Neuronal stem cell (in vitro differentiated cells): ENCODE measurements around the gene ACKR2.

Source experiments
- DNase-seq: peaks from one replicate; pipeline ENCODE4 v3.0.0-alpha.2; 2013; ENCODE audit warnings: low spot score
- H2AFZ ChIP-seq: one replicate; pipeline ENCODE4 v1.6.1; 2013; ENCODE audit warnings: mild to moderate bottlenecking, low read length, inconsistent platforms
- H2AK5ac ChIP-seq: 2 replicates; pipeline ENCODE4 v1.6.1; 2013; ENCODE audit warnings: low read depth, mild to moderate bottlenecking, inconsistent platforms, low read length, moderate library complexity, mixed read lengths
- H2BK120ac ChIP-seq: 2 replicates; pipeline ENCODE4 v1.6.1; 2013; ENCODE audit warnings: low read depth, mild to moderate bottlenecking, inconsistent platforms, low read length, moderate library complexity, mixed read lengths
- H2BK12ac ChIP-seq: one replicate; pipeline ENCODE4 v1.6.1; 2013; ENCODE audit warnings: low read length, inconsistent platforms
- H2BK15ac ChIP-seq: 2 replicates; pipeline ENCODE4 v1.6.1; 2013; ENCODE audit warnings: mild to moderate bottlenecking, low read length, inconsistent platforms, mixed read lengths
- H2BK5ac ChIP-seq: one replicate; pipeline ENCODE4 v1.6.1; 2013; ENCODE audit warnings: inconsistent platforms, mild to moderate bottlenecking, low read length, moderate library complexity
- H3K14ac ChIP-seq: one replicate; pipeline ENCODE4 v1.6.1; 2013; ENCODE audit warnings: low read length, inconsistent platforms
- H3K18ac ChIP-seq: 2 replicates; pipeline ENCODE4 v1.6.1; 2013; ENCODE audit warnings: low read length, inconsistent platforms
- H3K23ac ChIP-seq: 2 replicates; pipeline ENCODE4 v1.6.1; 2013; ENCODE audit warnings: low read depth, mild to moderate bottlenecking, mixed read lengths, low read length, inconsistent platforms; ENCODE audit not compliant: poor library complexity
- H3K27ac ChIP-seq: replicated peaks from 3 replicates; pipeline ENCODE4 v1.5.1; 2013; ENCODE audit warnings: low read length, inconsistent platforms
- H3K27me3 ChIP-seq, 3 experiments: 2 replicates each; pipeline ENCODE4 v1.6.1; 2013; ENCODE audit warnings: low read length in 3 of 3, mild to moderate bottlenecking in 2 of 3, inconsistent platforms in 1 of 3, low read depth in 1 of 3, mixed read lengths in 1 of 3, moderate library complexity in 1 of 3; ENCODE audit not compliant: control insufficient read depth in 3 of 3, insufficient read depth in 3 of 3
- H3K36me3 ChIP-seq, 2 donors: replicated peaks in 1 of 2; 2 replicates each; pipeline ENCODE4 v1.6.1; 2013; ENCODE audit warnings: low read length in 2 of 2; ENCODE audit not compliant: control insufficient read depth in 2 of 2, insufficient read depth in 2 of 2
- H3K4ac ChIP-seq: 2 replicates; pipeline ENCODE4 v1.6.1; 2013; ENCODE audit warnings: inconsistent platforms, mild to moderate bottlenecking, low read length, moderate library complexity
- H3K4me1 ChIP-seq, 2 donors: 1 replicate in 1 of 2; 2 replicates in 1 of 2; pipeline ENCODE4 v1.6.1; 2013; ENCODE audit warnings: low read length in 2 of 2, low read depth in 1 of 2; ENCODE audit not compliant: control insufficient read depth in 2 of 2, insufficient read depth in 1 of 2
- H3K4me2 ChIP-seq: one replicate; pipeline ENCODE4 v1.6.1; 2013; ENCODE audit warnings: mild to moderate bottlenecking, low read length, inconsistent platforms; ENCODE audit not compliant: insufficient read depth, poor library complexity, severe bottlenecking
- H3K4me3 ChIP-seq, 2 donors: 2 replicates each; pipeline ENCODE4 v1.5.1; 2013; ENCODE audit warnings: low read length in 2 of 2, mild to moderate bottlenecking in 2 of 2, inconsistent platforms in 1 of 2, moderate library complexity in 1 of 2
- H3K79me1 ChIP-seq: one replicate; pipeline ENCODE4 v1.6.1; 2013; ENCODE audit warnings: low read depth, mild to moderate bottlenecking, inconsistent platforms, low read length, moderate library complexity
- H3K9ac ChIP-seq: one replicate; pipeline ENCODE4 v1.6.1; 2013; ENCODE audit warnings: mild to moderate bottlenecking, low read depth, low read length, inconsistent platforms; ENCODE audit not compliant: poor library complexity
- H3K9me3 ChIP-seq, 2 donors: replicated peaks in 1 of 2; 2 replicates each; pipeline versions ENCODE3 to v1.6.1; 2013; ENCODE audit warnings: low read length in 2 of 2, mild to moderate bottlenecking in 2 of 2, inconsistent platforms in 1 of 2, low read depth in 1 of 2, mixed read lengths in 1 of 2, moderate library complexity in 1 of 2; ENCODE audit not compliant: control insufficient read depth in 2 of 2, insufficient read depth in 1 of 2
- H4K8ac ChIP-seq: one replicate; pipeline ENCODE4 v1.6.1; 2013; ENCODE audit warnings: low read depth, mild to moderate bottlenecking, inconsistent platforms, low read length, moderate library complexity
- H4K91ac ChIP-seq: one replicate; pipeline ENCODE4 v1.6.1; 2013; ENCODE audit warnings: low read length, low read depth, mild to moderate bottlenecking, inconsistent platforms; ENCODE audit not compliant: poor library complexity
- WGBS, 2 donors: extraction: QIAGEN DNeasy Blood & Tissue Kit; methylation state at CpG; one replicate each; pipeline ENCODE4 v1.1.7; 2013; ENCODE audit warnings: missing lambda C conversion rate in 2 of 2, mixed read lengths in 1 of 2; ENCODE audit not compliant: insufficient read length in 2 of 2, insufficient replicate concordance in 1 of 2; ENCODE audit errors: extremely low coverage in 2 of 2; 5-methylcytosine and 5-hydroxymethylcytosine counted together

ACKR2 gene

GRCh38 chr3:42906848-42907183 lies 97.6 kb downstream of the ACKR2 start:
- no peak overlapping the region for H3K4me3 ChIP-seq

GRCh38 chr3:42908675-42909074 lies 99.4 kb downstream of the ACKR2 start:
- no CpG with 5 or more reads among the region's 7 CpGs for WGBS, 2 donors
- Histone ChIP-seq H3K79me1 (no peaks in the 10 kb centered on the region), H3K4ac (no peak overlapping the region), H2AFZ (no peak overlapping the region), H4K91ac (no peak overlapping the region), H3K4me1 (peaks cover 0 to 4% of the 10 kb centered on the region in 2 donors), H2BK120ac (no peak overlapping the region), H2BK5ac (no peak overlapping the region), H2BK12ac (no peak overlapping the region), H3K23ac (no peak overlapping the region), H3K36me3 (no peaks in the 10 kb centered on the region), H3K4me2 (no peak overlapping the region), H3K9ac (no peak overlapping the region), H3K9me3 (peaks cover 3 to 5% of the 10 kb centered on the region in 2 donors), H3K4me3 (no peak overlapping the region), H3K27ac (no peak overlapping the region), H2AK5ac (no peak overlapping the region), H3K27me3 (no peaks in the 10 kb centered on the region), H3K14ac (no peak overlapping the region), H4K8ac (no peak overlapping the region), H3K18ac (peak overlapping the region; percentile 30), H2BK15ac (no peak overlapping the region)
- DNase-seq = no peak

More at GRCh38 chr3:42906848-42907183, 97.6 kb downstream of the ACKR2 start:
- no peak overlapping the region for H3K9ac ChIP-seq
- no peak overlapping the region for H3K14ac ChIP-seq
- no peak overlapping the region for H2AK5ac ChIP-seq
- no peak overlapping the region for H2AFZ ChIP-seq
- no peaks in the 10 kb centered on the region for H3K27me3 ChIP-seq
- no peak overlapping the region for H3K4ac ChIP-seq
- no peaks in the 10 kb centered on the region for H3K79me1 ChIP-seq
- H3K27ac ChIP-seq = no peak overlapping the region
- H3K23ac ChIP-seq = no peak overlapping the region
- H3K4me1 ChIP-seq = peaks cover 0 to 4% of the 10 kb centered on the region in 2 donors
- no peak overlapping the region for H4K8ac ChIP-seq
- peaks cover 0 to 2% of the 10 kb centered on the region in 2 donors for H3K9me3 ChIP-seq
- no CpG with 5 or more reads among the region's 4 CpGs for WGBS, 2 donors
- H4K91ac ChIP-seq = no peak overlapping the region
- H3K36me3 ChIP-seq = no peaks in the 10 kb centered on the region
- no peak overlapping the region for H3K18ac ChIP-seq
- H3K4me2 ChIP-seq = no peak overlapping the region
- no peak overlapping the region for H2BK5ac ChIP-seq
- H2BK120ac ChIP-seq = no peak overlapping the region
- no peak overlapping the region for H2BK15ac ChIP-seq
- no peak overlapping the region for H2BK12ac ChIP-seq
- DNase-seq = no peak

- Histone ChIP-seq H3K79me1 (no peaks in the 10 kb centered on the region), H3K9me3 (peaks cover 13 to 18% of the 10 kb centered on the region in 2 donors), H4K91ac (no peak overlapping the region), H3K23ac (no peak overlapping the region), H2BK12ac (no peak overlapping the region), H3K18ac (no peak overlapping the region), H2BK5ac (no peak overlapping the region), H2BK15ac (no peak overlapping the region), H3K27me3 (no peaks in the 10 kb centered on the region), H2BK120ac (no peak overlapping the region), H3K36me3 (no peaks in the 10 kb centered on the region), H4K8ac (no peak overlapping the region), H3K9ac (no peak overlapping the region), H3K14ac (no peak overlapping the region), H3K4me3 (no peak overlapping the region), H3K4me1 (peaks cover 0 to 4% of the 10 kb centered on the region in 2 donors), H2AK5ac (no peak overlapping the region), H2AFZ (no peak overlapping the region), H3K4me2 (no peak overlapping the region), H3K27ac (no peak overlapping the region), H3K4ac (no peak overlapping the region)
- no CpG with 5 or more reads among the region's 2 CpGs for WGBS, 2 donors
- DNase-seq = no peak
Observed at GRCh38 chr3:42911551-42911950, 102.3 kb downstream of the ACKR2 start.

DNA sequence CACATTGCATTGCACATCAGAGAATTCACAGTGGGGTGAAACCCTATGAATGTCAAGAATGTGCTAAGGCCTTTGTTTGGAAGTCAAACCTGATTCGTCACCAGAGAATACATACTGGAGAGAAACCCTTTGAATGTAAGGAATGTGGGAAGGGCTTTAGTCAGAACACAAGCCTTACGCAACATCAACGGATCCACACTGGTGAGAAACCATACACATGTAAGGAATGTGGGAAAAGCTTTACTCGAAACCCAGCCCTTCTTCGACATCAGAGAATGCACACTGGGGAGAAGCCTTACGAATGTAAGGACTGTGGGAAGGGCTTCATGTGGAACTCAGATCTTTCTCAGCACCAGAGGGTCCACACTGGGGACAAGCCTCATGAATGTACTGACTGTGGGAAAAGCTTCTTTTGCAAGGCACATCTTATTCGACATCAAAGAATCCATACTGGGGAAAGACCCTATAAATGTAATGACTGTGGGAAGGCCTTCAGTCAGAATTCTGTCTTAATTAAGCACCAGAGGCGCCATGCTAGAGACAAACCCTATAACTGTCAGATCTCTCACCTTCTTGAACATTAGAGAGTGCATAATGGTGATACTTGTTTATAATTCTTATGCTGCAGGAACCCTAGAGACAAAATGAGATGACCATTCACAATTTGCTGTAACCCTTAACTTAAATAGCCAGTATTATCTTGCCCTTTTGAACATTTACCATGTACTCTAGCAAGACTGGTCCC lies 105.7 kb downstream of the ACKR2 start:
- H3K23ac ChIP-seq = no peak overlapping the region
- no peak overlapping the region for H2AK5ac ChIP-seq
- H3K27me3 ChIP-seq = no peaks in the 10 kb centered on the region
- DNase-seq = no peak
- H3K36me3 ChIP-seq = no peaks in the 10 kb centered on the region
- H3K4me2 ChIP-seq = no peak overlapping the region
- H2BK5ac ChIP-seq = no peak overlapping the region
- H3K4me1 ChIP-seq = no peaks in the 10 kb centered on the region
- H3K14ac ChIP-seq = no peak overlapping the region
- H4K91ac ChIP-seq = no peak overlapping the region
- H2AFZ ChIP-seq = no peak overlapping the region
- no peak overlapping the region for H3K27ac ChIP-seq
- H2BK12ac ChIP-seq = no peak overlapping the region
- no peak overlapping the region for H4K8ac ChIP-seq
- peaks cover 13 to 18% of the 10 kb centered on the region in 2 donors for H3K9me3 ChIP-seq
- no peak overlapping the region for H2BK15ac ChIP-seq
- H3K18ac ChIP-seq = no peak overlapping the region
- WGBS, 2 donors = no CpG with 5 or more reads among the region's 8 CpGs
- no peak overlapping the region for H3K4ac ChIP-seq
- H3K9ac ChIP-seq = no peak overlapping the region
- no peak overlapping the region for H2BK120ac ChIP-seq
- no peak overlapping the region for H3K4me3 ChIP-seq
- no peaks in the 10 kb centered on the region for H3K79me1 ChIP-seq
